ENCODE results near the gene SMCO4. TPM values are rescaled to one million over a fixed set of nuclear protein-coding genes. Genes with fewer than 3 reads are reported as not detected.

Gene SMCO4
- total RNA-seq, 2 donors from 2014 or later = 9.7 to 80.1 TPM

DNA sequence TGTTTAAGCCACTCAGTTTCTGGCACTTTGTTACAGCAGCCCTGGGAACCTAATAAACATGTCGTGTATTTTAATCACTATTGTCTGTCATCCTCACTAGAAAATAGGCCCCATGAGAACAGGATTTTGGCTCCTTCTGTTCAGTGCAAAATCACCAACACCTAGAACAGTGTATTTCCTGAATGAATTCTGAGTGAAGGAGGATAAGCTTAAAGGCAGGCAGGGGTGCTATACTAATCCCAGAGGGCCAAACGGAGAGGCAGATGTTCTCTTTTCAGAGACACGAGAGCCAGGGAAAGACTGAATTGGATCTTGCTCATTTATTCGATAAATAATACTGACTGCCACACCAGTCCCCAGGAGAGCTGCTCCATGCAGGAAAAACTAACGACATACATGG, 10.4 kb downstream of the SMCO4 start:
- no peak for DNase-seq (ENCODE audit: low spot score)
- H3K36me3 ChIP-seq = no peaks in the 10 kb centered on the region
- H3K4me3 ChIP-seq = no peak overlapping the region
- ATAC-seq (ENCODE audit: insufficient number of reproducible peaks, low FRiP score, low read depth) = no peak
- TF ChIP-seq, protein P1, sequence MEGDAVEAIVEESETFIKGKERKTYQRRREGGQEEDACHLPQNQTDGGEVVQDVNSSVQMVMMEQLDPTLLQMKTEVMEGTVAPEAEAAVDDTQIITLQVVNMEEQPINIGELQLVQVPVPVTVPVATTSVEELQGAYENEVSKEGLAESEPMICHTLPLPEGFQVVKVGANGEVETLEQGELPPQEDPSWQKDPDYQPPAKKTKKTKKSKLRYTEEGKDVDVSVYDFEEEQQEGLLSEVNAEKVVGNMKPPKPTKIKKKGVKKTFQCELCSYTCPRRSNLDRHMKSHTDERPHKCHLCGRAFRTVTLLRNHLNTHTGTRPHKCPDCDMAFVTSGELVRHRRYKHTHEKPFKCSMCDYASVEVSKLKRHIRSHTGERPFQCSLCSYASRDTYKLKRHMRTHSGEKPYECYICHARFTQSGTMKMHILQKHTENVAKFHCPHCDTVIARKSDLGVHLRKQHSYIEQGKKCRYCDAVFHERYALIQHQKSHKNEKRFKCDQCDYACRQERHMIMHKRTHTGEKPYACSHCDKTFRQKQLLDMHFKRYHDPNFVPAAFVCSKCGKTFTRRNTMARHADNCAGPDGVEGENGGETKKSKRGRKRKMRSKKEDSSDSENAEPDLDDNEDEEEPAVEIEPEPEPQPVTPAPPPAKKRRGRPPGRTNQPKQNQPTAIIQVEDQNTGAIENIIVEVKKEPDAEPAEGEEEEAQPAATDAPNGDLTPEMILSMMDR (IDR thresholded peaks at IDR 0.05) = no peak
- H3K27ac ChIP-seq = no peak overlapping the region
- H3K9me3 ChIP-seq = no peaks in the 10 kb centered on the region
- no peaks in the 10 kb centered on the region for H3K27me3 ChIP-seq (replicated peaks; ENCODE audit: insufficient read depth)
- H3K4me1 ChIP-seq (ENCODE audit: control insufficient read depth in 1 of 2, low read depth in 2 of 2) = peaks cover 31 to 44% of the 10 kb centered on the region in 2 donors

- Histone ChIP-seq H3K36me3 (no peaks in the 10 kb centered on the region), H3K4me1 (ENCODE audit: control insufficient read depth in 1 of 2, low read depth in 2 of 2) (peaks cover 31 to 40% of the 10 kb centered on the region in 2 donors), H3K27ac (no peak overlapping the region), H3K4me3 (no peak overlapping the region), H3K9me3 (no peaks in the 10 kb centered on the region), H3K27me3 (replicated peaks; ENCODE audit: insufficient read depth) (no peaks in the 10 kb centered on the region)
- TF ChIP-seq, protein P1 (IDR thresholded peaks at IDR 0.05) = no peak
- DNase-seq (ENCODE audit: low spot score) (no peak), ATAC-seq (ENCODE audit: insufficient number of reproducible peaks, low FRiP score, low read depth) (no peak)
Measured at GRCh38 chr11:93532281-93532789, 10.9 kb downstream of the SMCO4 start.

GRCh38 chr11:93530468-93530826, 12.7 kb downstream of the SMCO4 start:
- peaks cover 22 to 40% of the 10 kb centered on the region in 2 donors for H3K4me1 ChIP-seq (ENCODE audit: control insufficient read depth in 1 of 2, low read depth in 2 of 2)
- DNase-seq (ENCODE audit: low spot score) (no peak), ATAC-seq (ENCODE audit: insufficient number of reproducible peaks, low FRiP score, low read depth) (no peak)
- TF ChIP-seq, protein P1 (IDR thresholded peaks at IDR 0.05) = no peak
- no peak overlapping the region for H3K4me3 ChIP-seq
- H3K9me3 ChIP-seq = no peaks in the 10 kb centered on the region
- H3K36me3 ChIP-seq = no peaks in the 10 kb centered on the region
- peak overlapping the region; percentile 80 to 83 for H3K27ac ChIP-seq
- no peaks in the 10 kb centered on the region for H3K27me3 ChIP-seq (replicated peaks; ENCODE audit: insufficient read depth)

DNA sequence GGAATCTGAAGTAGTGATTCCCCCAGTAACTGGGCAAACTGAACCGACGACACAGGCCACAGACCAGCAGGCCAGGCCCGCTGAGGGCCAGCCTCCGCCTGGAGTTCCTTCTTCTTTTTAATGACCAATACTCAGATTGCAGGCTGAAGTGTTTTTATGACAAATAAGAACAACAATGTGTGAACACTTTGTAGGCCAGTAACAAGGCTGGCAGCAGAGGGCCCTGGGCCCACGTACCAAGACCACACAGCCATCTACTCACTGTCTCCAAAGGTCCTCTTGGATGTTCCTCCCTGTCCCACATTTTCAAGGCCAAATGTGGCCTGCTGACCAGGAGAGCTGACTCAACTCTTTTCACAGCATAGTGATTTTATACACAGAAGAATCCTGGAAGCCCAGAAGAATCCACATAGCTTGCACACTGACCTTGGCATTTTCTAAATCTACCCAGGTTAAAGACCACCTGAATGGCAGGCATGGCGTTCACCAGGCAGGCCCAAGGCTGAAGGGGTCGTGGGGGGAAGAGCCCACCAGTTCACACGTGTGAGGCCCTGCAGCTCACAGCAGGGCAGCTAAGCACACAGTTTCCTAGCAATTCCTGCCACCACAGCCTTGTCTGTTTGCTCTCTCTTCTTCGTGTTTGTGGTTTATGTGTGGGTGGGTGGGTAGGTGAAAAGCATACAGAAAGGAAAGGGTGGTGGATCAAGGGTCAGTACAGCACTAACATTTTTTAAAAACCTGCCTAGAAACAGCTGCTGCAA, 13.3 kb downstream of the SMCO4 start:
- no peak for ATAC-seq (ENCODE audit: insufficient number of reproducible peaks, low FRiP score, low read depth)
- DNase-seq (ENCODE audit: low spot score) = no peak

More for the DNA sequence above, 13.3 kb downstream of the SMCO4 start:
- peaks cover 25 to 46% of the 10 kb centered on the region in 2 donors for H3K4me1 ChIP-seq (ENCODE audit: control insufficient read depth in 1 of 2, low read depth in 2 of 2)
- no peak overlapping the region for H3K4me3 ChIP-seq
- H3K36me3 ChIP-seq = no peaks in the 10 kb centered on the region
- H3K9me3 ChIP-seq = no peaks in the 10 kb centered on the region
- peak overlapping the region; percentile 80 to 83 for H3K27ac ChIP-seq
- TF ChIP-seq, protein P1 (IDR thresholded peaks at IDR 0.05) = no peak
- H3K27me3 ChIP-seq (replicated peaks; ENCODE audit: insufficient read depth) = no peaks in the 10 kb centered on the region

All from thoracic aorta (tissue), 2 donors.